Kidney (tissue), 14 donors: ENCODE measurements around the gene RAI1. TPM values are rescaled to one million over a fixed set of nuclear protein-coding genes. Genes with fewer than 3 reads are reported as not detected.

ENCODE experiments used
- DNase-seq, 5 donors: peaks; one replicate each; pipeline ENCODE4 v3.0.0-alpha.2; 2013 to 2020
- FAIRE-seq: peaks from 2 replicates; lab custom pipeline; 2012; peaks lifted over from hg19 to GRCh38; lab: Jason Lieb, UNC
- H3K27ac ChIP-seq, 2 donors: one replicate each; pipeline ENCODE4 v1.7.0; 2013; ENCODE audit warnings: low read depth in 2 of 2, low read length in 2 of 2, inconsistent platforms in 1 of 2
- H3K27me3 ChIP-seq: one replicate; pipeline ENCODE4 v1.7.1; 2013; ENCODE audit warnings: low read length, inconsistent platforms; ENCODE audit not compliant: control insufficient read depth, insufficient read depth
- H3K36me3 ChIP-seq, 3 donors: one replicate each; pipeline versions ENCODE4 v1.7.0 to v1.7.1; 2013; ENCODE audit warnings: low read length in 3 of 3, control low read depth in 1 of 3, inconsistent platforms in 1 of 3; ENCODE audit not compliant: insufficient read depth in 3 of 3, control insufficient read depth in 2 of 3
- H3K4me1 ChIP-seq, 3 donors: one replicate each; pipeline versions ENCODE4 v1.7.0 to v1.7.1; 2013; ENCODE audit warnings: low read length in 3 of 3, inconsistent platforms in 1 of 3, low read depth in 1 of 3; ENCODE audit not compliant: control insufficient read depth in 2 of 3, insufficient read depth in 2 of 3
- H3K4me3 ChIP-seq, 3 donors: one replicate each; pipeline versions ENCODE4 v1.7.0 to v1.8.1; 2013; ENCODE audit warnings: low read length in 3 of 3, control low read depth in 1 of 3, inconsistent platforms in 1 of 3
- H3K9ac ChIP-seq, 3 donors: one replicate each; pipeline versions ENCODE4 v1.7.0 to v1.7.1; 2013; ENCODE audit warnings: low read length in 3 of 3, control low read depth in 1 of 3, inconsistent platforms in 1 of 3
- H3K9me3 ChIP-seq, 3 donors: one replicate each; pipeline versions ENCODE4 v1.7.0 to v1.7.1; 2013; ENCODE audit warnings: low read length in 3 of 3, control low read depth in 1 of 3, inconsistent platforms in 1 of 3; ENCODE audit not compliant: control insufficient read depth in 2 of 3, insufficient read depth in 1 of 3
- CTCF ChIP-seq: IDR thresholded peaks from 3 replicates; pipeline ENCODE4 v1.5.1; 2012; ENCODE audit warnings: mild to moderate bottlenecking, moderate library complexity, borderline replicate concordance; ENCODE audit not compliant: insufficient read depth; ENCODE audit errors: extremely low read depth
- intact Hi-C: fragments of 100-400 bp; cut with DNase I; formaldehyde crosslinking; loops from one replicate; pipeline ENCODE4 v1.11.1; 2022
- polyA plus RNA-seq: library from polyadenylated mRNA; stranded (reverse); fragments of 350-450 nt; fragmentation: Illumina TruSeq; extraction: RNeasy Lipid Tissue Mini Kit (QIAGEN cat#74804); gene quantifications from one replicate; pipeline ENCODE4 v1.2.3, GENCODE V29; 2014; ENCODE audit warnings: low read depth, low replicate concordance; ENCODE audit not compliant: insufficient read depth
- total RNA-seq: library from RNA; stranded (reverse); fragmentation: NEBNext Ultra II Directional; extraction: Animal tissue kit (Norgen Biotek cat#: 25700); gene quantifications from one replicate; pipeline ENCODE4 v1.2.1, GENCODE V29; 2021
- donor health status: control.
- donor health status: control.
- donor health status: control.
- donor health status: control.
- donor health status: control.
- donor health status: DM: yes; HTN: yes; CAD: no.
- donor health status: Normal renal cell carcinoma (clear cell type).

The RAI1 gene
- total and polyA plus RNA-seq, 2 donors from 2014 or later, result 6.7 to 50.5 TPM

GRCh38 chr17:17832032-17832363, 150.7 kb downstream of the RAI1 start:
- H3K27ac ChIP-seq, result no peak overlapping the region
- FAIRE-seq, result no peak
- peaks cover 0 to 51% (median 50%) of the 10 kb centered on the region in 3 donors for H3K4me1 ChIP-seq
- no peak overlapping the region for H3K4me3 ChIP-seq
- peak overlapping the region in 1 of 3 donors; percentile 14 for H3K9ac ChIP-seq
- no peak for TF ChIP-seq CTCF
- intact Hi-C loops, result no loop called here
- no peaks in the 10 kb centered on the region for H3K9me3 ChIP-seq
- no peaks in the 10 kb centered on the region for H3K36me3 ChIP-seq
- no peak for DNase-seq
- no peaks in the 10 kb centered on the region for H3K27me3 ChIP-seq

- H3K4me3 ChIP-seq, result no peak overlapping the region
- no peak overlapping the region for H3K27ac ChIP-seq
- no peak for TF ChIP-seq CTCF
- no peak for FAIRE-seq
- H3K36me3 ChIP-seq, result no peaks in the 10 kb centered on the region
- H3K27me3 ChIP-seq, result no peaks in the 10 kb centered on the region
- no peak overlapping the region for H3K9ac ChIP-seq
- peaks cover 0 to 53% (median 52%) of the 10 kb centered on the region in 3 donors for H3K4me1 ChIP-seq
- DNase-seq, result peak in 1 of 5 donors; percentile 46
- intact Hi-C loops, result no loop called here
- no peaks in the 10 kb centered on the region for H3K9me3 ChIP-seq
Measured at GRCh38 chr17:17833658-17834357, 152.6 kb downstream of the RAI1 start.

DNA sequence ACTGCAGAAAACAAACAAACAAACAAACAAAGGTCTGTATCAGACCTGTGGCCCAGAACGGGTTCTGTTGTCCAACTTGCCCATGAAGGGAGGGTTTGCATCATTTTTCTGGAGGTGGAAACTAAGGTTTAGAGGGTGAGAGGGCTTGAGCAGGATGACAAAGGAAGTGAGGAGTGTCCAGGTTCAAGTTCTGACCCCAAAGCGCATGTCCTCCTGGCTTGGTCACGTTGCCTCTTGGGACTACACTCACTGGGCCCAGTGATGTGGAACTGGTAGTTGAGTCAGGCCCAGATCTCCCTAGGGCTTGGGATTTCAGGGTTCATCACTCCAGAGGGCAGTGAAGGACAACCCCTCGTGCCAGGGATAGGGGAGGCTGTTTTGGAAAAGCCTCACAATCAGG, 153.7 kb downstream of the RAI1 start:
- intact Hi-C loops, result no loop called here
- DNase-seq (no peak), FAIRE-seq (no peak)
- Histone ChIP-seq H3K9ac (peak overlapping the region in 2 of 3 donors; percentile 33 to 56), H3K27me3 (no peaks in the 10 kb centered on the region), H3K4me1 (peaks cover 0 to 64% (median 56%) of the 10 kb centered on the region in 3 donors), H3K36me3 (no peaks in the 10 kb centered on the region), H3K27ac (peak overlapping the region; percentile 99), H3K4me3 (peak overlapping the region in 1 of 3 donors; percentile 80), H3K9me3 (no peaks in the 10 kb centered on the region)
- TF ChIP-seq CTCF, result no peak
